ENCODE data around the gene COX5A. TPM values are rescaled to one million over a fixed set of nuclear protein-coding genes. Genes with fewer than 3 reads are reported as not detected.

Gene COX5A
- total RNA-seq, 2 experiments from 2014 or later, result 342 TPM

DNA sequence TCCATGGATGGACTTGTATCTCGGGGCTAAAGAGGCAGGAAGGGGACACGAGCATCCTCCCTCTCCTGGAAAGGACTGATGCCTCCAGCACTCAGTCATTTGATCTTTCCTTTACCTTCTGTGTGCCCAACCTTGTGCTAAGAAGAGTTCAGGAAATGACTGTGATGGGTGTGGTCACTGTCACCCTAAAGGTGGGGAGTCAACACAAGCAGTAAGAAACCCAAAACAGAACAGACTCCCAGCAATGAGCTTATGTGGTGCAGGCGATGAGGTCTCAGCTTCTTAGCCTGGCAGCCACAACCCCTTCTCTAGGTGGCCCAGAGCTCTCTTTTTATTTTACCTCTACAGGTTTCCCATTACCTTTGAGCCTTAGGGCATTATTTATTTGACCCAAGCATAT is 44.2 kb downstream of the COX5A start:
- Mint-ChIP-seq H3K4me3 (no peak overlapping the region), H3K4me1 (ENCODE audit: low read depth) (peaks cover 41% of the 10 kb centered on the region), H3K9me3 (no peaks in the 10 kb centered on the region), H3K36me3 (ENCODE audit: low read depth) (peaks cover 53% of the 10 kb centered on the region), H3K27ac (peak overlapping the region; percentile 80), H3K27me3 (no peaks in the 10 kb centered on the region)
- intact Hi-C loops (cut with micrococcal nuclease), result no loop called here
- DNase-seq, result peak; percentile 31
- POLR2A ChIA-PET, result interaction anchor here (1.1 to 2.0 kb wide), 2 partner anchors 8 to 12 kb away, joined by 3 to 5 read pairs; no protein-coding TSS in a partner anchor
- ATAC-seq, result no peak
- no peak for TF ChIP-seq CTCF (IDR thresholded peaks at IDR 0.05)
- CTCF ChIA-PET, result interaction anchor here (1.0 to 6.5 kb wide), 4 partner anchors 8 to 122 kb away, joined by 3 to 52 read pairs (median 4); no protein-coding TSS in a partner anchor

DNA sequence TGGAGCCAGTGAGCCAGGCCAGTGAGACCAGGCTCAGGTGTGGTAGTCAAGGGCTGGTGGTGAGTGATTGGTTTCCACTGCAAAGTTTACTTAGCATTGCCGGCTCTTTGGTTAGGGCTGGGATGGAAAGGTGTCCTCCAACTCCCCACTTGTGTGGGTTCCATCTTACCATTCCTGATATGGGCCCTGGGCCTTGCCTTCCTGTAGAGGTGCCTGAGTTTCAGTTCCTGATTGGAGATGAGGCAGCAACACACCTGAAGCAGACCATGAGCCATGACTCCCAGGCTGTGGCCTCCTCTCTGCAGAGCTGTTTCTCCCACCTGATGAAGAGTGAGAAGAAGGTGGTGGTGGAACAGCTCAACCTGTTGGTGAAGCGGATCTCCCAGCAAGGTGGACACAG is 44.9 kb downstream of the COX5A start:
- Mint-ChIP-seq H3K4me3 (no peak overlapping the region), H3K4me1 (ENCODE audit: low read depth) (peaks cover 41% of the 10 kb centered on the region), H3K27ac (peak overlapping the region; percentile 80), H3K36me3 (ENCODE audit: low read depth) (peaks cover 51% of the 10 kb centered on the region), H3K27me3 (no peaks in the 10 kb centered on the region), H3K9me3 (no peaks in the 10 kb centered on the region)
- DNase-seq, result no peak
- POLR2A ChIA-PET, result interaction anchor here (2.0 kb wide), 1 partner anchor 9 kb away, joined by 5 read pairs; no protein-coding TSS in a partner anchor
- no peak for TF ChIP-seq CTCF (IDR thresholded peaks at IDR 0.05)
- no peak for ATAC-seq
- intact Hi-C loops (cut with micrococcal nuclease), result no loop called here
- CTCF ChIA-PET, result interaction anchor here (1.3 to 6.5 kb wide), 2 partner anchors 9 to 58 kb away, joined by 3 to 52 read pairs; no protein-coding TSS in a partner anchor

GRCh38 chr15:74892313-74892712 is 45.6 kb downstream of the COX5A start:
- no peak for DNase-seq
- Mint-ChIP-seq H3K9me3 (no peaks in the 10 kb centered on the region), H3K4me1 (ENCODE audit: low read depth) (peaks cover 41% of the 10 kb centered on the region), H3K27ac (no peak overlapping the region), H3K4me3 (no peak overlapping the region), H3K27me3 (no peaks in the 10 kb centered on the region), H3K36me3 (ENCODE audit: low read depth) (peaks cover 51% of the 10 kb centered on the region)
- ChIA-PET POLR2A (interaction anchor here (0.7 to 1.2 kb wide), 3 partner anchors 9 to 52 kb away, joined by 3 read pairs; no protein-coding TSS in a partner anchor), CTCF (interaction anchor here (1.6 to 6.5 kb wide), 2 partner anchors 10 to 257 kb away, joined by 4 to 52 read pairs; no protein-coding TSS in a partner anchor)
- no peak for TF ChIP-seq CTCF (IDR thresholded peaks at IDR 0.05)
- ATAC-seq, result no peak
- intact Hi-C loops (cut with micrococcal nuclease), result no loop called here

- Mint-ChIP-seq H3K4me1 (ENCODE audit: low read depth) (peaks cover 41% of the 10 kb centered on the region), H3K36me3 (ENCODE audit: low read depth) (peaks cover 46% of the 10 kb centered on the region), H3K9me3 (no peaks in the 10 kb centered on the region), H3K27ac (peak overlapping the region; percentile 87), H3K27me3 (no peaks in the 10 kb centered on the region), H3K4me3 (peak overlapping the region; percentile 78)
- no peak for ATAC-seq
- ChIA-PET CTCF (interaction anchor here (1.6 to 6.5 kb wide), 2 partner anchors 11 to 257 kb away, joined by 4 to 52 read pairs; no protein-coding TSS in a partner anchor), POLR2A (interaction anchor here (0.7 to 2.9 kb wide), 4 partner anchors 9 to 51 kb away, joined by 3 to 19 read pairs (median 3); no protein-coding TSS in a partner anchor)
- intact Hi-C loops (cut with micrococcal nuclease), result no loop called here
- TF ChIP-seq CTCF (IDR thresholded peaks at IDR 0.05), result no peak
- DNase-seq, result no peak
Measured at GRCh38 chr15:74891469-74891868, 46.4 kb downstream of the COX5A start.

DNA sequence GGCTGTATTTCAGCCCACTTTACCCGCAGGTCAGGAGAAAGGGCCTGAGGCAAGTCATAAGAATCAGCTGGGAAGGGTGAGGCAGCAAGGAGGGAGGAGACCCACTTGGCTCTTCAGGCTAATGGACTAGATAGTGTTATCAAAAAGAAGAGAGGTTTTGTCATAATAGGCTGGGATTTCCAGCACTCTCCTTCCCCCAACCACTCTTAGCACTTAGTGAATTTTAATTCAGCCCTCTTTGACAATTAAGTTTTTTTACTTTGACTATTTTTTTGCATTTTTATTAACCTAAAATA is 47.3 kb downstream of the COX5A start:
- Mint-ChIP-seq H3K27ac (peak overlapping the region; percentile 87), H3K4me1 (ENCODE audit: low read depth) (peaks cover 40% of the 10 kb centered on the region), H3K36me3 (ENCODE audit: low read depth) (peaks cover 41% of the 10 kb centered on the region), H3K9me3 (no peaks in the 10 kb centered on the region), H3K27me3 (no peaks in the 10 kb centered on the region), H3K4me3 (peak overlapping the region; percentile 78)
- CTCF ChIA-PET, result interaction anchor here (6.5 kb wide), 1 partner anchor 11 kb away, joined by 52 read pairs; no protein-coding TSS in a partner anchor
- no peak for TF ChIP-seq CTCF (IDR thresholded peaks at IDR 0.05)
- ATAC-seq, result no peak
- intact Hi-C loops (cut with micrococcal nuclease), result no loop called here
- DNase-seq, result no peak
- POLR2A ChIA-PET, result interaction anchor here (1.0 to 2.9 kb wide), 4 partner anchors 10 to 109 kb away, joined by 4 to 19 read pairs (median 4); partner anchors contain the start of genes CSK and SCAMP2
